Activated naive CD4-positive, alpha-beta T cell (primary cell): ENCODE data around the gene OR4E2.
"Not testable (repeated sequence)": the region's sequence is repeated elsewhere in the genome, so short reads cannot be mapped to it uniquely, and the experiment has no call there.

ENCODE experiments used
- DNase-seq, 4 experiments: peaks; one replicate each; lab custom pipeline; 2025; lab: John Stamatoyannopoulos, UW

Gene OR4E2

GRCh38 chr14:21697662-21698061 is 44.0 kb downstream of the OR4E2 start:
- not testable (repeated sequence) for DNase-seq

GRCh38 chr14:21698538-21698937 is 44.9 kb downstream of the OR4E2 start:
- DNase-seq: not testable (repeated sequence)

GRCh38 chr14:21699551-21699950 is 45.9 kb downstream of the OR4E2 start:
- no peak for DNase-seq

GRCh38 chr14:21702316-21702715 is 48.7 kb downstream of the OR4E2 start:
- DNase-seq: no peak

- no peak for DNase-seq
Measured at GRCh38 chr14:21703357-21704326, 50.0 kb downstream of the OR4E2 start.

- DNase-seq: no peak
Measured at GRCh38 chr14:21704338-21704737, 50.7 kb downstream of the OR4E2 start.

- DNase-seq: no peak
Measured at GRCh38 chr14:21711360-21711961, 57.8 kb downstream of the OR4E2 start.

- DNase-seq: no peak
Measured at GRCh38 chr14:21712036-21712435, 58.4 kb downstream of the OR4E2 start.

GRCh38 chr14:21714318-21714929 is 60.8 kb downstream of the OR4E2 start:
- DNase-seq: no peak
